ENCODE data around the gene SLC7A1.

SLC7A1 gene

DNA sequence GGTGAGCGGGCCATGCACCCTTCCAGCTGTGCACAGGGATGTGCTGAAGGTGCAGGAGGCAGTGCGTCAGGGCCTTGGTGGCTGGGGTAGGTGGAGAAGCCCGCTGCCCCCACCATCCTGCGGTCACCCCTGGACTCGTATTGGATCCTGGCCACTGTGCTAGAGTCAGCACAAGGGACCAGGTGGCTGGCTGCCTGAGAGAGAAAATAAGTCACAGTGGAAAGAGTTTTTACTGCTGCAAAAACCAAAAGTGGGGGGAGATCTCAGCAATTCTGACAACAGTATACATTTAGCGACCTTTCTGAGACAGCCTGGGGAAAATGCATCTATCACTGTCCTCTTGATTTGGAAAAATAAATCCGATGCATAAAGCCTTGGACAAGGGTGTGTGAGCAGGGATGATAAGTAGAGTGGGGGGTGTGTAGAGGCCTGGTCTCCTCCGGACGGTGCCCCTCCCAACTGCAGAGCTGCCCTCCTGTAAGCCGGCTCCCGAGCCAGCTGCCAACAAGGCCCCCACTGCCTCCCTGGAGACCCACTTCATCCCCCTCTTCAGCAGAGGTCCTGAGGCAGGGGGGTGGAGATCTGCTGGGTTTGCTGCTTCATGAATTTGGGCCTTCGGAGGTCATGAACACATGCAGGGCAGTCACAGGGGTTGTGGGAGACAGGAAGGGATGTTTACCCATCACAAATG is 84.2 kb downstream of the SLC7A1 start:
- DNase-seq (ENCODE audit: low read depth in 2 of 2) = no peak

GRCh38 chr13:29510651-29511084 is 84.8 kb downstream of the SLC7A1 start:
- no peak for DNase-seq (ENCODE audit: low read depth in 2 of 2)

GRCh38 chr13:29509999-29510589 is 85.4 kb downstream of the SLC7A1 start:
- DNase-seq (ENCODE audit: low read depth in 2 of 2) = no peak

DNA sequence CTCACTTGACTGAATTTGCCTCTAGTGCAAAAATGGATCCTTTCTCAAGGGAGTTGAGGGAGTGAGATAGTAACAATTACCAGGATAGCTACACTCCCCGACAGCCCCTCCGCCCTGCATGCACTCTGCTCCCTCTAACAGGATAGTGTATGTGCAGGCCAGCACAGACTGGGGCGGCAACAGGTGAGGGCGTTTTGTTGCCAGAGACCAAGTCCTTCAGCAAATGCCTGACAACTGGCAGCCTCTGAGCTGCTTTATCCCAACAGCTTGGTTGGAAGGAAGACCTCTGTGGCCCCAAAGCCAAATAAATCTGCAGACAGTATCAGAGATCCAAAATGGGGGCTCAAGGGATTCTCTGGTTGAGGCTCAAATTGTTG is 86.6 kb downstream of the SLC7A1 start:
- no peak for DNase-seq (ENCODE audit: low read depth in 2 of 2)

DNA sequence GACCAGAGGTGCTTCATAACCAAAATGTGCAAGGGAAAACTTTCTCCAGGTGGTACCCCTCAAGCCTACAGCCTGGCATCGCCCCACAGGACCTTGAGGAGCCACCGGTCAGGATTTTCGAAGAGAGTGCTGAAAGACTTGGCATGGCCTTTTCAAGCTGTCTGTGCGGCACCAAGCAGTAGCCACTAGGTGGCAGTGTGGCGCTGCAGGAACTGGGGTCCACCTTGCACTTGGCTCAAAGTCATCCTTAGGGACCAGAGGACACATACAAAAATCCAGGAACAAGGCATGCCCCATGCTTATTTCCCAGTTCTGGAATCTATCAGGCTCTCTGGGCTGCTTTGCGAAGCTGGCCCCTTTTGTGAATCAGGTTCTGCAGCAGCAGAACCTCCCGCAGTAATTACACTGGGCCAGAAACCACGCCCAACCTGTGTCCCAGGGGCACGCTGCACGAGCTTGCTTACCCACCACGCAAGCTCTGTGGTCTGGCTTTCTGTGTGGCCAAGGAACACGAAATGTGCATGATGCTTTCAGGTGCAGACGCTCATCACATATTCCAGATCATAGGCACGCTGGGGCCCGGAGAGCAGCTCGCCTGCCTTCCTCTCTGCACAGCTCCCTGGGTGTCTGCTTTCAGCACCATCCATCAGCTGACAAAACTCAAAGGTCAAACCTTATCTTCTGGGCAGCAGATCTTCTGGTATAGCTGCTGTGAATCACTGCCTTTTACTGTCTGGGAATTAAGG is 87.2 kb downstream of the SLC7A1 start:
- peak; percentile 39 to 63 for DNase-seq (ENCODE audit: low read depth in 2 of 2)

GRCh38 chr13:29507356-29507755 is 88.1 kb downstream of the SLC7A1 start:
- no peak for DNase-seq (ENCODE audit: low read depth in 2 of 2)

GRCh38 chr13:29505950-29506349 is 89.5 kb downstream of the SLC7A1 start:
- no peak for DNase-seq (ENCODE audit: low read depth in 2 of 2)

- DNase-seq (ENCODE audit: low read depth in 2 of 2) = no peak
Measured at GRCh38 chr13:29505511-29505910, 90.0 kb downstream of the SLC7A1 start.

- no peak for DNase-seq (ENCODE audit: low read depth in 2 of 2)
Measured at GRCh38 chr13:29504691-29505090, 90.8 kb downstream of the SLC7A1 start.

DNA sequence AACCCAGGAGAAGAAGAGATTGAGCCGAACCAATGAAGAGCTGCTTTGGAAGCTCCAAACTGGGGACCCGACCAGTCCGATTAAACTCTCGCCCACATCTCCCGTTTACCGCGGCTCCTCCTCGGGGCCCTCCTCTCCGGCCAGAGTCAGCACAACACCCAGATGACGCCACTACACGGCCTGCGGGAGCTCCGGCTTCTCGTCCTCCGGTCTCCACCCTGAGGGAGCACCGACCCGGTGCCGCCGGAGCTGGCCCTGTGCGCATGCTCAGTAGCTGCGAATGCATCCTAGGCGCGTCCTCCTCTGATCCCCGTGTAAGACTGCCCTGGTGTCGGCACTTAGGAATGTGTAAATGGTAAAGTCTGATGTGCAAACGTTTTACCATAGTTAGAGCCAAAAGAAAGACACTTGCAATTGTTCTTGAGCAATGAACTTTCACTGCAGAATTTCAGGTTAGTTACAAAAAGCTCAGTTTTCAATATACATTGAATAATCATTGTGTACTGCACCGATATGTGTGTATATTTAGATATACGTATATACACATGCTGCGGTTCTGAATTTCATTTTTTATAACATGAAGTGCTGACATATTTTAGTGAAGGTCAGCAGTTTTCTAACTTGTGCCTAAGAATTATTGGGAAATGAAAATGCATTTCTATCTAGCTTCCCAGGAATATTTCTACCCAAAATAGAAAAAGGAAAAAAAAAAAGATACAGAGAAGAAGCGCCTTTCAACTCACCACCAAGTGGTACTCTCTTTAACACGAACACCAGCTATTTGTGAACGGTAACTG is 92.2 kb downstream of the SLC7A1 start:
- no peak for DNase-seq (ENCODE audit: low read depth in 2 of 2)

DNA sequence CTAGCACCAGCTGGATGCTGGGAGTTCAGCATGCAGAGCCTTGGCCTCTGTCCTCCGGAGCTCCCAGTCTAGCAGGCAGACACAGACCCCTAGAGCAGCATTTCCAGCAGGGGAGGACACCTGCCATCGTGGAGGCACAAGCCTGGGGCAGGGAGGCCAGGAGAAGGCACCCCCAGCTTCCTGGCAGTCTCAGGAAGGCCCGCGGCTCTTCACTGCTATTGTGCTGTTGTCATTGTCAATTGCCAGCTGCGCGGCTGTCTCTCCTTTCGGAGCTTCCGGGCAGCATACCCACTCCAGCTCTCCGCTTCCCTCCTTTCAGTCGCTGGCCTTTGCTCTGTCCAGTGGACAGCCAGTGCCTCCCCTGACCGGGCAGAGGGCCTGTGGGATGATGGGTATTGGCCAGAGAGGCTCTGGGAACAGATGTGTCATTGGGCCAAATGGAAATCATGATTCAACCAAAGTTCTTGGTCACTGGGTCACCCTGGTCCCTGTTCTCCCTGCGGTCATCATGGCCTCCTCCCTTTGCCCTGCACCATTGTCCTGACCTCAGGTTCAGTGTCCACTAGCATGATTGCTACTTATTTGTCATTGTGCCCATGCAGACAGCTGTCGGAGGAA is 93.0 kb downstream of the SLC7A1 start:
- DNase-seq (ENCODE audit: low read depth in 2 of 2) = no peak

DNA sequence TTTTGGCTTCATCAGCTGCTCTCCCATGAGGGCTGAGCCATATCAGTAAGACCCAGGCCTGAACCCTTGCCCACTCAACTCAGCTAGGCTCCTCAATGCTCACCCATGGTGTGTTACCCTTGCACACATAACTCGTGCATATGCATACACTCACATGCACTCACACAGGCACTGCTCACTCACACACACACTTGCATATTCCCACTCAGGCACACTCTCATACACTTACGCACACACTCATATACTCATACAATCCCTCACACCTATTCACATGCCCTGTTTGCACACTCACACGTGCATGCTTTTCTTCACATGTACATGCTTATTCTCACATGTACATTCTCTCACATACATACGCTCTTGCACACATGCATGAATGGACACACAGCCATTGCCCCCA is 93.8 kb downstream of the SLC7A1 start:
- no peak for DNase-seq (ENCODE audit: low read depth in 2 of 2)

DNA sequence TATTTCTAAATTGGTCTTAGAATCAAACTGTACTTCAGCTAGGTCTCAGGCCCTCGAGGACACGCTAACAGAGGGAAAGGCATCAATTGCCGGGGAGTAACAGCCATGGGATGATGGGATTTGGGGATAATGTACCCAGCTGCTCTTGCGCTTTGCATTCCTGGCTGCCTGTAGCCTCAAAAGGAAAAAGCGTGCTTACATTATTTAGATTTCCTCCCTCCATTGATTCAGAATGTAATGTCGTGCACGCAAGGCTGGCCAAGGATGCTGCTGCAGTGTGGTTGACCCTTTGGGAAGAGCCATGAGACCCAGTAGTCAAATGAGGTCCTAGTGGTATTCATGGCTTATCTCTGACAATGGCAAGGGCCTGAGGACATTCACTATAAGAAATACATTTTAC is 95.1 kb downstream of the SLC7A1 start:
- DNase-seq (ENCODE audit: low read depth in 2 of 2) = no peak

DNA sequence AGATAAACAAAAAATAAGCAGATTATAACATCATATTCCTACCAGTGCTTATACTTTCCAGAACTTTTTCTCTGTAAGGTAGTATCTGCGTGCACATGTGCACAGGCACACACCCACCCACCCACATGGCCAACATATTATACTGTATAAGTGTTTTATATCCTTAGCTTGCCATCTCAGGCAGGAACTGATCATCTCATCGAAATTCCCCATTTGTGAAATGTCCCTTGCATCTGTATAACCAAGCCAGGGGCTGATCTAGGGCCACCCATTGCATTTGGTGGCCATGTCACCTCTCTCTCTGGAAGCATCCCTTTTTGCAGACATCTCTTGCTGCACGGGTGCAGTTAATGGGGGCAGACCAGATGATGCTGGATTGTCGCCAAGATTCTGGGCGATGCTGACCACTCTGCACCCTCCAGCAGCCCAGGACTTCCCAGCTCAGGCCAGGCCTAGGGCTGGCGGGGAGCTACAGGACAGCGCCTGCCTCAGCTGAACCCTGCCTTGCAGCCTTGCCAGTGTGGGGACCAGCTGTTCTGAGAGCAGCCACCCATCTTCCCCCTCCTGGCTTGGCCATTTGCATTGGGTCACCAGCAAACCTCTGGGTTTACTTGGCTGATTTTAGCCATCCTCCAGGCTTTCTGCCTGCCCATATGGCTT is 95.9 kb downstream of the SLC7A1 start:
- DNase-seq (ENCODE audit: low read depth in 2 of 2) = no peak

- no peak for DNase-seq (ENCODE audit: low read depth in 2 of 2)
Measured at GRCh38 chr13:29498426-29499040, 97.0 kb downstream of the SLC7A1 start.

GRCh38 chr13:29497137-29497654 is 98.3 kb downstream of the SLC7A1 start:
- DNase-seq (ENCODE audit: low read depth in 2 of 2) = no peak

DNA sequence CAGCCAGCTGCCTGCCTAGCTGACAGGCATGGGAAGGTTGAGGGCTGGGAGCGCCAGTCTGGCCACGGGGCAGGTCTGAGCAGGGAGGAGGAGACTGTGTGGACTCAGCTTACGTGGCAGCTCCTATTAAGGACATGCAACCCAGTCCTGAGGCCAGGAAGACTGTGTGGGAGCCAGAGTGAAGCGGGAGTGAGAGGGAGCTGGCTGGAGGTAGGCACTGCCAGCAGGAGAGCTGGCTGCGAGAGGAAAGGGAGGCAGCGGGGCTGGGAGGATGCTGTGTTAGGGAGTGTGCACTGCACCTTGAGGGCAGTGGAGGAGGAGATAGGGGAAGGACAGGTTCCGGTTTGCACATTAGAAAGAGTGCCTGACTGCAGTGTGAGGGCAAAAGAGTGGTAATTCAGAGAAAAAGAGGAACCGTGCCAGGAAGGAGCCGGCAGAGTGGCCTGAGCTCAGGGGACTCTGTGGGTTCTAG is 99.2 kb downstream of the SLC7A1 start:
- no peak for DNase-seq (ENCODE audit: low read depth in 2 of 2)

- no peak for DNase-seq (ENCODE audit: low read depth in 2 of 2)
Measured at GRCh38 chr13:29494520-29494919, 101.0 kb downstream of the SLC7A1 start.

- DNase-seq (ENCODE audit: low read depth in 2 of 2) = no peak
Measured at GRCh38 chr13:29493796-29494195, 101.7 kb downstream of the SLC7A1 start.

DNA sequence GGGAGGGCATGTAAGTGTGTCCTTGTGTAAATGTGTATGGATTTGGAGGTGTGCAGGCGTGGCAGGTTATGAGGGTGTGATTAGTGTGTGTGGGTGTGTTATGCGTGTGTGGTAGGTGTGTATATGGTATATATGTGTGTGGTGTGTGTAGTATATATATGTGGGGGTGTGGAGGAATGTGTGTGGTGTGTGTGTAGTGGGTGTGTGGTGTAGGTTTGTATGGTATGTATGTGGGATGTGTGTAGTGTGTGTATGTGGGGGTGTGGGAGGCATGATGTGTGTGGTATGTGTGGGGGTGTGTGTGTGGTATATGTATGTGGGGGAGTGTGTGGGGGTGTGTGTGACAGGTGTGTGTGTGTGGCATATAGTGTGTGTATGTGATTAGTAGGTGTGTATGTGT is 104.2 kb downstream of the SLC7A1 start:
- DNase-seq (ENCODE audit: low read depth in 2 of 2) = no peak

- no peak for DNase-seq (ENCODE audit: low read depth in 2 of 2)
Measured at GRCh38 chr13:29490561-29490885, 105.0 kb downstream of the SLC7A1 start.
